AG09319 (cell line): Measurements from ENCODE around the gene RPL27A.

Experiments used
- DNase-seq: peaks from one replicate; pipeline ENCODE4 v3.0.0-alpha.2; 2010; ENCODE audit warnings: low read depth; ENCODE audit errors: extremely low read depth
- CTCF ChIP-seq: IDR thresholded peaks from 2 replicates; pipeline ENCODE4 v1.5.1; 2011; ENCODE audit warnings: low read depth, mild to moderate bottlenecking, inconsistent platforms, low read length, moderate library complexity

The RPL27A gene

GRCh38 chr11:8674859-8675258, 7.7 kb upstream of the RPL27A start:
- TF ChIP-seq CTCF, result no peak
- no peak for DNase-seq

DNA sequence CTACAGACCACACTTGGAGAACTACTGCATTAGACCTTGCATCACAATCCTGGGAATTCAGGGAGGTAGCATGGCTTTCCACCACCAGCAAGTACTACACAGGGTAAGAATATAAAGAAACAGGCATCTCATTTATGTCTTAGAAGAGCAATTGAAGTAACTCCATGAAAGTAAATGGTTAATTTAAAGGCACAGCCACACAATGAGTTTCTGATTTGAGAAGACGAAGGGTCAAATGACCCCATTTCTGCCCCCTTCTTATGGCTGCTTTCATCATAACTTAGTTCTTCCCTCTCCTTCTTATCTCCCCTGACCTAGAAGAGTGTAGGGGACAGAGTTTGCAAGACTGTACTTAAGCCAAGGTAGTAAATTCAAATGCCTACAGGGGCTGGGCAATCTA, 6.1 kb upstream of the RPL27A start:
- no peak for TF ChIP-seq CTCF
- no peak for DNase-seq

GRCh38 chr11:8679006-8679405, 3.6 kb upstream of the RPL27A start:
- TF ChIP-seq CTCF, result no peak
- DNase-seq, result no peak

GRCh38 chr11:8681837-8682302, 722 bp upstream of the RPL27A start:
- no peak for TF ChIP-seq CTCF
- no peak for DNase-seq

DNA sequence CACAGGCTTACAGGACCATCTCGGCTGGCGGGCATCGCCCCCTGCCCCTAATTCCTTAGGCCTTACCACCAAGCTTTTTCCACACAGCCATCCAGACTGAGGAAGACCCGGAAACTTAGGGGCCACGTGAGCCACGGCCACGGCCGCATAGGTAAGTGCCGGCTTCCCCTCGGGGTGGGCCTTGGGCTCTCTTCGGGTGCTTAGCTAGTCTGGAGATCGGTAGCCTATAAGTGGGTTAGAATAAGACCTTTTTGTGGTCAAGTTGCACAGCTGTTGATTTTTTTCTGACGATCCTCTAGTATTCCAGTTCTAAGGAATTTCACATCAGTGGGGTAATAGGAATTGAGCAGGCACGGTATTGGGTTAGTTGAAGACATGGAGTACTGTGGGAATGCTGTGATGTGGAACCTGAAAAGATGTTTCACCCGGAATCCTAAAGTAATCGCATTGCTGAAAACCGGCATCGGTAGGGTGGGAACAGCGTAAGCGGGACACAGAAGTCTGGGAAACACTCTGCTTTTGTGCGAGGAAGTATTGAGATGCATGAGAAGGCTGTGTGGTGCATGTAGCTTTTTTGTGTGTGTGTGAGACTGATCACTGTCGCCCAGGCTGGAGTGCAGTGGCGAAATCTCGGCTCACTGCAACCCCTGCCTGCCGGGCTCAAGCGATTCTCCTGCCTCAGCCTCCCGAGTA, 669 bp downstream of the RPL27A start:
- DNase-seq, result no peak
- TF ChIP-seq CTCF, result no peak

DNA sequence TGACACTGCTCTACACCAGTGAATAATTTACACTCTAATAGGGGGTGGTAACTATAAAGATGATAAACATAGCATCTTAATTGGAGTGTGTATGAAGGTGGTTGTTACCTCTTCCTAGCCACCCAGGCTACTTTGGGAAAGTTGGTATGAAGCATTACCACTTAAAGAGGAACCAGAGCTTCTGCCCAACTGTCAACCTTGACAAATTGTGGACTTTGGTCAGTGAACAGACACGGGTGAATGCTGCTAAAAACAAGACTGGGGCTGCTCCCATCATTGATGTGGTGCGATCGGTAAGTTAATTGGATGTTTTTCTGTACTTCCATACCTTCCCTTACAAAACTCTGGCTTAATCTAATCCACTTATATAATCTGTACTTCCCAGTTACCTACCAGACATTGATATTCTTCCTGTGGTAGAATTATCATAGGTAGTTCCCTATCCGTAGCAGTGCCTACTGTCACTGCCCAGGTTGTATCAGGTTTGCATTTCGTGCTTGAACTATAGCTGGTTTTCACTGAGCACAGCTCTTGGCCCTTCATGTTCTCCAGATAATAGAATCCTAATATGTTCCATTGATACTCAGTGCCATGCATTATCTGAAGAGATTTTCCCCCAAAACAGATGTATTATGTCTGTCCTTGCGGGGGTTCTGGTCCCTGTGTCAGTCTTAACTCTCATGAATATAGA, 2.2 kb downstream of the RPL27A start:
- TF ChIP-seq CTCF, result no peak
- DNase-seq, result no peak

- no peak for TF ChIP-seq CTCF
- no peak for DNase-seq
Measured at GRCh38 chr11:8685306-8685705, 2.7 kb downstream of the RPL27A start.
